Measurements from ENCODE around the gene NMT1. TPM values are rescaled to one million over a fixed set of nuclear protein-coding genes. Genes with fewer than 3 reads are reported as not detected.

Gene NMT1
- total and polyA plus RNA-seq, 2 experiments from 2014 or later: 71.2 to 126 TPM

GRCh38 chr17:45120558-45120957 lies 59.4 kb downstream of the NMT1 start:
- no peak for DNase-seq (ENCODE audit: low spot score)
- TF ChIP-seq EZH2phosphoT487 (IDR thresholded peaks at IDR 0.05; ENCODE audit: low read depth, severe bottlenecking, unreplicated experiment): no peak
- no peak for TF ChIP-seq EZH2 (IDR thresholded peaks at IDR 0.05; ENCODE audit: borderline replicate concordance)
- no peak for TF ChIP-seq CTCF (IDR thresholded peaks at IDR 0.05; ENCODE audit: poor library complexity)
- H3K4me3 ChIP-seq: no peak overlapping the region
- no peaks in the 10 kb centered on the region for H3K9me2 ChIP-seq (replicated peaks; ENCODE audit: insufficient read depth)
- no peaks in the 10 kb centered on the region for H4K20me1 ChIP-seq (ENCODE audit: insufficient read depth, poor library complexity, severe bottlenecking)
- H3K27me3 ChIP-seq: no peaks in the 10 kb centered on the region
- peaks cover 25% of the 10 kb centered on the region for H3K4me1 ChIP-seq (ENCODE audit: insufficient read depth)
- no peak overlapping the region for H3K4me2 ChIP-seq
- H3K36me3 ChIP-seq (replicated peaks; ENCODE audit: insufficient read depth, low read depth): no peaks in the 10 kb centered on the region
- WGBS (ENCODE audit: low lambda C conversion rate, missing lambda C conversion rate): 95% methylated on average over 21 of the region's 22 CpGs
- H3K79me2 ChIP-seq: peaks cover 32% of the 10 kb centered on the region
- no peak overlapping the region for H3K27ac ChIP-seq
- H3K9me3 ChIP-seq (ENCODE audit: low read depth): no peaks in the 10 kb centered on the region
- no peak overlapping the region for H2AFZ ChIP-seq

- no peaks in the 10 kb centered on the region for H3K9me2 ChIP-seq (replicated peaks; ENCODE audit: insufficient read depth)
- H3K9me3 ChIP-seq (ENCODE audit: low read depth): no peaks in the 10 kb centered on the region
- no peak overlapping the region for H3K4me2 ChIP-seq
- no peak overlapping the region for H3K27ac ChIP-seq
- H3K36me3 ChIP-seq (replicated peaks; ENCODE audit: insufficient read depth, low read depth): no peaks in the 10 kb centered on the region
- no peak for TF ChIP-seq CTCF (IDR thresholded peaks at IDR 0.05; ENCODE audit: poor library complexity)
- TF ChIP-seq EZH2 (IDR thresholded peaks at IDR 0.05; ENCODE audit: borderline replicate concordance): no peak
- no peak for TF ChIP-seq EZH2phosphoT487 (IDR thresholded peaks at IDR 0.05; ENCODE audit: low read depth, severe bottlenecking, unreplicated experiment)
- peaks cover 25% of the 10 kb centered on the region for H3K4me1 ChIP-seq (ENCODE audit: insufficient read depth)
- no peaks in the 10 kb centered on the region for H4K20me1 ChIP-seq (ENCODE audit: insufficient read depth, poor library complexity, severe bottlenecking)
- H3K79me2 ChIP-seq: peaks cover 36% of the 10 kb centered on the region
- no peak overlapping the region for H2AFZ ChIP-seq
- 97% methylated on average over 21 of the region's 45 CpGs for WGBS (ENCODE audit: low lambda C conversion rate, missing lambda C conversion rate)
- no peak overlapping the region for H3K4me3 ChIP-seq
- no peaks in the 10 kb centered on the region for H3K27me3 ChIP-seq
- no peak for DNase-seq (ENCODE audit: low spot score)
Measured at GRCh38 chr17:45121055-45121454, 59.9 kb downstream of the NMT1 start.

GRCh38 chr17:45123076-45123770 lies 62.1 kb downstream of the NMT1 start:
- no peak overlapping the region for H3K4me3 ChIP-seq
- no peak overlapping the region for H2AFZ ChIP-seq
- H3K36me3 ChIP-seq (replicated peaks; ENCODE audit: insufficient read depth, low read depth): no peaks in the 10 kb centered on the region
- no peaks in the 10 kb centered on the region for H3K27me3 ChIP-seq
- H3K4me1 ChIP-seq (ENCODE audit: insufficient read depth): peaks cover 42% of the 10 kb centered on the region
- peaks cover 50% of the 10 kb centered on the region for H3K79me2 ChIP-seq
- peak overlapping the region; percentile 3 for H3K4me2 ChIP-seq
- H4K20me1 ChIP-seq (ENCODE audit: insufficient read depth, poor library complexity, severe bottlenecking): no peaks in the 10 kb centered on the region
- TF ChIP-seq CTCF (IDR thresholded peaks at IDR 0.05; ENCODE audit: poor library complexity) (no peak), EZH2phosphoT487 (IDR thresholded peaks at IDR 0.05; ENCODE audit: low read depth, severe bottlenecking, unreplicated experiment) (no peak), EZH2 (IDR thresholded peaks at IDR 0.05; ENCODE audit: borderline replicate concordance) (no peak)
- no peaks in the 10 kb centered on the region for H3K9me3 ChIP-seq (ENCODE audit: low read depth)
- H3K9me2 ChIP-seq (replicated peaks; ENCODE audit: insufficient read depth): no peaks in the 10 kb centered on the region
- DNase-seq (ENCODE audit: low spot score): no peak
- peak overlapping the region; percentile 95 for H3K27ac ChIP-seq
- 84% methylated on average over 6 of the region's 6 CpGs for WGBS (ENCODE audit: low lambda C conversion rate, missing lambda C conversion rate)
